AG10803 (cell line): ENCODE measurements around the gene RAC2.

Experiments
- DNase-seq: peaks from one replicate; pipeline ENCODE4 v3.0.0; 2010; ENCODE audit warnings: low read depth
- H3K4me3 ChIP-seq: 2 replicates; pipeline ENCODE4 v1.5.1; 2011; ENCODE audit warnings: mild to moderate bottlenecking, low read length, control low read depth
- CTCF ChIP-seq: conservative IDR thresholded peaks from 2 replicates; pipeline ENCODE4 v1.5.1; 2011; ENCODE audit warnings: mild to moderate bottlenecking, low read length, control low read depth, inconsistent platforms

Gene RAC2

GRCh38 chr22:37260901-37261336 lies 16.9 kb upstream of the RAC2 start:
- DNase-seq = peak; percentile 49
- no peak overlapping the region for H3K4me3 ChIP-seq

GRCh38 chr22:37260155-37260795 lies 16.2 kb upstream of the RAC2 start:
- DNase-seq = no peak
- H3K4me3 ChIP-seq = no peak overlapping the region
- no peak for TF ChIP-seq CTCF

More at GRCh38 chr22:37260901-37261336, 16.9 kb upstream of the RAC2 start:
- peak; percentile 89 for TF ChIP-seq CTCF

- TF ChIP-seq CTCF = peak; percentile 71
- H3K4me3 ChIP-seq = peak overlapping the region; percentile 15
- DNase-seq = peak; percentile 46
Observed at GRCh38 chr22:37259540-37260029, 15.5 kb upstream of the RAC2 start.

GRCh38 chr22:37258753-37259401 lies 14.8 kb upstream of the RAC2 start:
- no peak for TF ChIP-seq CTCF
- H3K4me3 ChIP-seq = no peak overlapping the region
- no peak for DNase-seq

GRCh38 chr22:37258005-37258752 lies 14.1 kb upstream of the RAC2 start:
- no peak for TF ChIP-seq CTCF
- H3K4me3 ChIP-seq = no peak overlapping the region
- DNase-seq = no peak

- no peak for DNase-seq
- H3K4me3 ChIP-seq = no peak overlapping the region
- no peak for TF ChIP-seq CTCF
Observed at GRCh38 chr22:37256075-37256726, 12.1 kb upstream of the RAC2 start.
